ENCODE data around the gene TUBGCP4.

Gene TUBGCP4

GRCh38 chr15:43406808-43407207 lies 35.9 kb downstream of the TUBGCP4 start:
- no peaks in the 10 kb centered on the region for H3K4me1 ChIP-seq (ENCODE audit: control insufficient read depth, insufficient read depth, low read length)
- no peaks in the 10 kb centered on the region for H3K9me3 ChIP-seq (ENCODE audit: control insufficient read depth, insufficient read depth, low read length)
- peaks cover 34% of the 10 kb centered on the region for H3K36me3 ChIP-seq (ENCODE audit: control insufficient read depth, insufficient read depth, low read length)
- no peaks in the 10 kb centered on the region for H3K27me3 ChIP-seq (ENCODE audit: control insufficient read depth, insufficient read depth, low read length)
- no peak overlapping the region for H3K4me3 ChIP-seq (ENCODE audit: low read depth, low read length)
- no peak overlapping the region for H3K9ac ChIP-seq (ENCODE audit: low read depth, low read length)

- no peaks in the 10 kb centered on the region for H3K4me1 ChIP-seq (ENCODE audit: control insufficient read depth, insufficient read depth, low read length)
- no peaks in the 10 kb centered on the region for H3K9me3 ChIP-seq (ENCODE audit: control insufficient read depth, insufficient read depth, low read length)
- peaks cover 45% of the 10 kb centered on the region for H3K36me3 ChIP-seq (ENCODE audit: control insufficient read depth, insufficient read depth, low read length)
- no peaks in the 10 kb centered on the region for H3K27me3 ChIP-seq (ENCODE audit: control insufficient read depth, insufficient read depth, low read length)
- H3K9ac ChIP-seq (ENCODE audit: low read depth, low read length): no peak overlapping the region
- no peak overlapping the region for H3K4me3 ChIP-seq (ENCODE audit: low read depth, low read length)
These were observed 37.9 kb downstream of the TUBGCP4 start for GRCh38 chr15:43408789-43409188.

GRCh38 chr15:43410572-43411214 lies 39.8 kb downstream of the TUBGCP4 start:
- no peak overlapping the region for H3K4me3 ChIP-seq (ENCODE audit: low read depth, low read length)
- no peaks in the 10 kb centered on the region for H3K27me3 ChIP-seq (ENCODE audit: control insufficient read depth, insufficient read depth, low read length)
- H3K9me3 ChIP-seq (ENCODE audit: control insufficient read depth, insufficient read depth, low read length): no peaks in the 10 kb centered on the region
- peaks cover 47% of the 10 kb centered on the region for H3K36me3 ChIP-seq (ENCODE audit: control insufficient read depth, insufficient read depth, low read length)
- H3K4me1 ChIP-seq (ENCODE audit: control insufficient read depth, insufficient read depth, low read length): no peaks in the 10 kb centered on the region
- no peak overlapping the region for H3K9ac ChIP-seq (ENCODE audit: low read depth, low read length)

GRCh38 chr15:43412096-43412495 lies 41.2 kb downstream of the TUBGCP4 start:
- H3K36me3 ChIP-seq (ENCODE audit: control insufficient read depth, insufficient read depth, low read length): peaks cover 48% of the 10 kb centered on the region
- no peak overlapping the region for H3K9ac ChIP-seq (ENCODE audit: low read depth, low read length)
- H3K9me3 ChIP-seq (ENCODE audit: control insufficient read depth, insufficient read depth, low read length): no peaks in the 10 kb centered on the region
- no peaks in the 10 kb centered on the region for H3K27me3 ChIP-seq (ENCODE audit: control insufficient read depth, insufficient read depth, low read length)
- no peaks in the 10 kb centered on the region for H3K4me1 ChIP-seq (ENCODE audit: control insufficient read depth, insufficient read depth, low read length)
- no peak overlapping the region for H3K4me3 ChIP-seq (ENCODE audit: low read depth, low read length)

- no peak overlapping the region for H3K4me3 ChIP-seq (ENCODE audit: low read depth, low read length)
- no peaks in the 10 kb centered on the region for H3K4me1 ChIP-seq (ENCODE audit: control insufficient read depth, insufficient read depth, low read length)
- no peaks in the 10 kb centered on the region for H3K9me3 ChIP-seq (ENCODE audit: control insufficient read depth, insufficient read depth, low read length)
- H3K9ac ChIP-seq (ENCODE audit: low read depth, low read length): no peak overlapping the region
- no peaks in the 10 kb centered on the region for H3K27me3 ChIP-seq (ENCODE audit: control insufficient read depth, insufficient read depth, low read length)
- H3K36me3 ChIP-seq (ENCODE audit: control insufficient read depth, insufficient read depth, low read length): peaks cover 35% of the 10 kb centered on the region
These were observed 43.3 kb downstream of the TUBGCP4 start for GRCh38 chr15:43414196-43414595.

GRCh38 chr15:43420435-43420834 lies 49.5 kb downstream of the TUBGCP4 start:
- Histone ChIP-seq H3K4me3 (ENCODE audit: low read depth, low read length) (no peak overlapping the region), H3K36me3 (ENCODE audit: control insufficient read depth, insufficient read depth, low read length) (peaks cover 26% of the 10 kb centered on the region), H3K4me1 (ENCODE audit: control insufficient read depth, insufficient read depth, low read length) (no peaks in the 10 kb centered on the region), H3K9ac (ENCODE audit: low read depth, low read length) (no peak overlapping the region), H3K9me3 (ENCODE audit: control insufficient read depth, insufficient read depth, low read length) (no peaks in the 10 kb centered on the region), H3K27me3 (ENCODE audit: control insufficient read depth, insufficient read depth, low read length) (no peaks in the 10 kb centered on the region)

- peaks cover 22% of the 10 kb centered on the region for H3K36me3 ChIP-seq (ENCODE audit: control insufficient read depth, insufficient read depth, low read length)
- no peaks in the 10 kb centered on the region for H3K27me3 ChIP-seq (ENCODE audit: control insufficient read depth, insufficient read depth, low read length)
- H3K9ac ChIP-seq (ENCODE audit: low read depth, low read length): no peak overlapping the region
- no peaks in the 10 kb centered on the region for H3K4me1 ChIP-seq (ENCODE audit: control insufficient read depth, insufficient read depth, low read length)
- no peak overlapping the region for H3K4me3 ChIP-seq (ENCODE audit: low read depth, low read length)
- H3K9me3 ChIP-seq (ENCODE audit: control insufficient read depth, insufficient read depth, low read length): no peaks in the 10 kb centered on the region
These were observed 50.0 kb downstream of the TUBGCP4 start for GRCh38 chr15:43420876-43421275.

GRCh38 chr15:43423793-43424192 lies 52.9 kb downstream of the TUBGCP4 start:
- Histone ChIP-seq H3K4me1 (ENCODE audit: control insufficient read depth, insufficient read depth, low read length) (no peaks in the 10 kb centered on the region), H3K27me3 (ENCODE audit: control insufficient read depth, insufficient read depth, low read length) (no peaks in the 10 kb centered on the region), H3K4me3 (ENCODE audit: low read depth, low read length) (no peak overlapping the region), H3K9ac (ENCODE audit: low read depth, low read length) (no peak overlapping the region), H3K9me3 (ENCODE audit: control insufficient read depth, insufficient read depth, low read length) (no peaks in the 10 kb centered on the region), H3K36me3 (ENCODE audit: control insufficient read depth, insufficient read depth, low read length) (peaks cover 17% of the 10 kb centered on the region)

- Histone ChIP-seq H3K36me3 (ENCODE audit: control insufficient read depth, insufficient read depth, low read length) (peaks cover 15% of the 10 kb centered on the region), H3K9me3 (ENCODE audit: control insufficient read depth, insufficient read depth, low read length) (no peaks in the 10 kb centered on the region), H3K4me3 (ENCODE audit: low read depth, low read length) (no peak overlapping the region), H3K4me1 (ENCODE audit: control insufficient read depth, insufficient read depth, low read length) (no peaks in the 10 kb centered on the region), H3K9ac (ENCODE audit: low read depth, low read length) (no peak overlapping the region), H3K27me3 (ENCODE audit: control insufficient read depth, insufficient read depth, low read length) (no peaks in the 10 kb centered on the region)
These were observed 58.8 kb downstream of the TUBGCP4 start for GRCh38 chr15:43429687-43430086.

- H3K4me1 ChIP-seq (ENCODE audit: control insufficient read depth, insufficient read depth, low read length): no peaks in the 10 kb centered on the region
- H3K4me3 ChIP-seq (ENCODE audit: low read depth, low read length): no peak overlapping the region
- H3K36me3 ChIP-seq (ENCODE audit: control insufficient read depth, insufficient read depth, low read length): peaks cover 13% of the 10 kb centered on the region
- H3K27me3 ChIP-seq (ENCODE audit: control insufficient read depth, insufficient read depth, low read length): no peaks in the 10 kb centered on the region
- no peak overlapping the region for H3K9ac ChIP-seq (ENCODE audit: low read depth, low read length)
- H3K9me3 ChIP-seq (ENCODE audit: control insufficient read depth, insufficient read depth, low read length): no peaks in the 10 kb centered on the region
These were observed 62.3 kb downstream of the TUBGCP4 start for GRCh38 chr15:43433165-43433564.

GRCh38 chr15:43433661-43434303 lies 62.9 kb downstream of the TUBGCP4 start:
- Histone ChIP-seq H3K36me3 (ENCODE audit: control insufficient read depth, insufficient read depth, low read length) (peaks cover 12% of the 10 kb centered on the region), H3K9me3 (ENCODE audit: control insufficient read depth, insufficient read depth, low read length) (no peaks in the 10 kb centered on the region), H3K9ac (ENCODE audit: low read depth, low read length) (no peak overlapping the region), H3K27me3 (ENCODE audit: control insufficient read depth, insufficient read depth, low read length) (no peaks in the 10 kb centered on the region), H3K4me1 (ENCODE audit: control insufficient read depth, insufficient read depth, low read length) (no peaks in the 10 kb centered on the region), H3K4me3 (ENCODE audit: low read depth, low read length) (no peak overlapping the region)

- Histone ChIP-seq H3K9me3 (ENCODE audit: control insufficient read depth, insufficient read depth, low read length) (no peaks in the 10 kb centered on the region), H3K27me3 (ENCODE audit: control insufficient read depth, insufficient read depth, low read length) (no peaks in the 10 kb centered on the region), H3K4me1 (ENCODE audit: control insufficient read depth, insufficient read depth, low read length) (no peaks in the 10 kb centered on the region), H3K9ac (ENCODE audit: low read depth, low read length) (no peak overlapping the region), H3K4me3 (ENCODE audit: low read depth, low read length) (no peak overlapping the region), H3K36me3 (ENCODE audit: control insufficient read depth, insufficient read depth, low read length) (peaks cover 16% of the 10 kb centered on the region)
These were observed 63.5 kb downstream of the TUBGCP4 start for GRCh38 chr15:43434446-43434845.
